SK-N-SH (cell line): ENCODE data around the gene SPINK8.

Experiments
- CHD2 ChIP-seq: fragments of 150-350 bp; IDR thresholded peaks from 2 replicates; pipeline ENCODE4 v1.6.1; 2018; ENCODE audit warnings: low read length; ENCODE audit not compliant: partially characterized antibody
- EP300 ChIP-seq, 2 experiments: IDR thresholded peaks; 2 replicates each; pipeline versions ENCODE4 v1.4.0 to v1.6.1; 2012; ENCODE audit warnings: borderline replicate concordance in 1 of 2, low read depth in 1 of 2, low read length in 1 of 2
- POLR2AphosphoS5 ChIP-seq: IDR thresholded peaks from 2 replicates; pipeline ENCODE4 v1.6.1; 2012; ENCODE audit warnings: low read depth, low read length
- YY1 ChIP-seq: IDR thresholded peaks from 2 replicates; pipeline ENCODE4 v1.4.0; 2012; ENCODE audit warnings: low read depth, mild to moderate bottlenecking
- TF ChIP-seq, protein P1 (sequence below): fragments of 200-600 bp; sonication (generic); IDR thresholded peaks from 2 replicates; pipeline ENCODE4 v1.6.1; 2017; ENCODE audit warnings: antibody characterized with exemption, mild to moderate bottlenecking, moderate library complexity
- TF ChIP-seq, protein P2 (sequence below): fragments of 150-350 bp; IDR thresholded peaks from 2 replicates; pipeline ENCODE4 v1.6.1; 2017; ENCODE audit warnings: antibody characterized with exemption, low read length, low read depth, borderline replicate concordance
- TF ChIP-seq, protein P3 (sequence below): IDR thresholded peaks from 2 replicates; pipeline ENCODE4 v1.6.1; 2012; ENCODE audit warnings: mild to moderate bottlenecking, low read depth, low read length, moderate library complexity

DNA sequence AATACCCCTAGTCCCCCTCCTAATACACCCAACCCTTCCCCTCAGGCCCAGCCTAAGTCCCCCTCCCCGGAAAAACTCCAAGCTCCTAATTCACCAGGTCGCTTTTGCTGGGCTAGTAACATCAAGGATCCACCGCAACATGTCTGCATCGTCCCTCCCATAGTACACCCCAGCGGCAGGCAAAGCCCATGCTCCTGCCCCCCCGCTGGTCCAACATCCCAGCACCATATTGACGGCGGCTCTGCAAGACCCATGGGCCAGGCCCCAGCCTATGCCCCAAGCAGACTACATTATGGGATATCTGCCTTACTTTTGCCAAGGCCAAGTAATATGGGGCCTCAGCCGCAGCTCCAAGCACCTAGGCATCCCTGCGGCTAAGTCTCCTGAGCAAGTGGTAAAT, 59.0 kb downstream of the SPINK8 start:
- TF ChIP-seq EP300 (IDR thresholded peaks at IDR 0.05; ENCODE audit: borderline replicate concordance in 1 of 2, low read depth in 1 of 2, low read length in 1 of 2), result no peak
- TF ChIP-seq, protein P1, sequence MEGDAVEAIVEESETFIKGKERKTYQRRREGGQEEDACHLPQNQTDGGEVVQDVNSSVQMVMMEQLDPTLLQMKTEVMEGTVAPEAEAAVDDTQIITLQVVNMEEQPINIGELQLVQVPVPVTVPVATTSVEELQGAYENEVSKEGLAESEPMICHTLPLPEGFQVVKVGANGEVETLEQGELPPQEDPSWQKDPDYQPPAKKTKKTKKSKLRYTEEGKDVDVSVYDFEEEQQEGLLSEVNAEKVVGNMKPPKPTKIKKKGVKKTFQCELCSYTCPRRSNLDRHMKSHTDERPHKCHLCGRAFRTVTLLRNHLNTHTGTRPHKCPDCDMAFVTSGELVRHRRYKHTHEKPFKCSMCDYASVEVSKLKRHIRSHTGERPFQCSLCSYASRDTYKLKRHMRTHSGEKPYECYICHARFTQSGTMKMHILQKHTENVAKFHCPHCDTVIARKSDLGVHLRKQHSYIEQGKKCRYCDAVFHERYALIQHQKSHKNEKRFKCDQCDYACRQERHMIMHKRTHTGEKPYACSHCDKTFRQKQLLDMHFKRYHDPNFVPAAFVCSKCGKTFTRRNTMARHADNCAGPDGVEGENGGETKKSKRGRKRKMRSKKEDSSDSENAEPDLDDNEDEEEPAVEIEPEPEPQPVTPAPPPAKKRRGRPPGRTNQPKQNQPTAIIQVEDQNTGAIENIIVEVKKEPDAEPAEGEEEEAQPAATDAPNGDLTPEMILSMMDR, result no peak
- no peak for TF ChIP-seq CHD2
- TF ChIP-seq, protein P2, sequence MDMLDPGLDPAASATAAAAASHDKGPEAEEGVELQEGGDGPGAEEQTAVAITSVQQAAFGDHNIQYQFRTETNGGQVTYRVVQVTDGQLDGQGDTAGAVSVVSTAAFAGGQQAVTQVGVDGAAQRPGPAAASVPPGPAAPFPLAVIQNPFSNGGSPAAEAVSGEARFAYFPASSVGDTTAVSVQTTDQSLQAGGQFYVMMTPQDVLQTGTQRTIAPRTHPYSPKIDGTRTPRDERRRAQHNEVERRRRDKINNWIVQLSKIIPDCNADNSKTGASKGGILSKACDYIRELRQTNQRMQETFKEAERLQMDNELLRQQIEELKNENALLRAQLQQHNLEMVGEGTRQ, result no peak
- no peak for TF ChIP-seq YY1
- TF ChIP-seq, protein P3, sequence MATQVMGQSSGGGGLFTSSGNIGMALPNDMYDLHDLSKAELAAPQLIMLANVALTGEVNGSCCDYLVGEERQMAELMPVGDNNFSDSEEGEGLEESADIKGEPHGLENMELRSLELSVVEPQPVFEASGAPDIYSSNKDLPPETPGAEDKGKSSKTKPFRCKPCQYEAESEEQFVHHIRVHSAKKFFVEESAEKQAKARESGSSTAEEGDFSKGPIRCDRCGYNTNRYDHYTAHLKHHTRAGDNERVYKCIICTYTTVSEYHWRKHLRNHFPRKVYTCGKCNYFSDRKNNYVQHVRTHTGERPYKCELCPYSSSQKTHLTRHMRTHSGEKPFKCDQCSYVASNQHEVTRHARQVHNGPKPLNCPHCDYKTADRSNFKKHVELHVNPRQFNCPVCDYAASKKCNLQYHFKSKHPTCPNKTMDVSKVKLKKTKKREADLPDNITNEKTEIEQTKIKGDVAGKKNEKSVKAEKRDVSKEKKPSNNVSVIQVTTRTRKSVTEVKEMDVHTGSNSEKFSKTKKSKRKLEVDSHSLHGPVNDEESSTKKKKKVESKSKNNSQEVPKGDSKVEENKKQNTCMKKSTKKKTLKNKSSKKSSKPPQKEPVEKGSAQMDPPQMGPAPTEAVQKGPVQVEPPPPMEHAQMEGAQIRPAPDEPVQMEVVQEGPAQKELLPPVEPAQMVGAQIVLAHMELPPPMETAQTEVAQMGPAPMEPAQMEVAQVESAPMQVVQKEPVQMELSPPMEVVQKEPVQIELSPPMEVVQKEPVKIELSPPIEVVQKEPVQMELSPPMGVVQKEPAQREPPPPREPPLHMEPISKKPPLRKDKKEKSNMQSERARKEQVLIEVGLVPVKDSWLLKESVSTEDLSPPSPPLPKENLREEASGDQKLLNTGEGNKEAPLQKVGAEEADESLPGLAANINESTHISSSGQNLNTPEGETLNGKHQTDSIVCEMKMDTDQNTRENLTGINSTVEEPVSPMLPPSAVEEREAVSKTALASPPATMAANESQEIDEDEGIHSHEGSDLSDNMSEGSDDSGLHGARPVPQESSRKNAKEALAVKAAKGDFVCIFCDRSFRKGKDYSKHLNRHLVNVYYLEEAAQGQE, result no peak
- TF ChIP-seq POLR2AphosphoS5, result no peak
